Measurements from ENCODE around the gene PRDM16. TPM values are rescaled to one million over a fixed set of nuclear protein-coding genes. Genes with fewer than 3 reads are reported as not detected.

Gene PRDM16
- total RNA-seq, 4 donors from 2014 or later, result 15.7 to 54.3 (median 27.6) TPM

DNA sequence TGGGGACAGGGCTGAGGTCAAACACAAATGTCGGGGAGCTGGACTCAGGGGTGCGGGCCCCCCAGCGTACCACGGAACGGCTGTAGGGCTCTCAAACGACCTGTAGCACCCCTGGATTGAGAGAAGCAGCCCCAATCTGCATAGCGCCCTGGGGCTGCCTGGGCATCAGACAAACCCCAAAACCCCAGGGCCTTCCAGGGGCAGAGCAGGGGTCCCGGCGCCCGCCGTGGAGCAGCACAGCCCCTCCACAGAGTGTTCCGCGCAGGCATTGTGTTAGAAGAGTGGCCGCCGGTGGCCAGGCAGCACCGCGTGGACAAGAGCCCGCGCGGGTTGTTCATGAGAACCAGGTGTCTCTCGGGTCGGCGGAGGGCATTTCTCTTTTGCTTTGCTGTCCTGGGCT is 321.3 kb downstream of the PRDM16 start:
- DNase-seq, result no peak
- Histone ChIP-seq H3K4me3 (replicated peaks in 1 of 3) (no peak overlapping the region), H3K27ac (no peak overlapping the region), H3K9me3 (no peaks in the 10 kb centered on the region), H3K4me1 (peaks cover 16 to 30% of the 10 kb centered on the region in 2 donors), H3K27me3 (no peaks in the 10 kb centered on the region), H3K36me3 (no peaks in the 10 kb centered on the region)
- no peak for TF ChIP-seq POLR2A (IDR thresholded peaks at IDR 0.05)
- TF ChIP-seq, protein P1, sequence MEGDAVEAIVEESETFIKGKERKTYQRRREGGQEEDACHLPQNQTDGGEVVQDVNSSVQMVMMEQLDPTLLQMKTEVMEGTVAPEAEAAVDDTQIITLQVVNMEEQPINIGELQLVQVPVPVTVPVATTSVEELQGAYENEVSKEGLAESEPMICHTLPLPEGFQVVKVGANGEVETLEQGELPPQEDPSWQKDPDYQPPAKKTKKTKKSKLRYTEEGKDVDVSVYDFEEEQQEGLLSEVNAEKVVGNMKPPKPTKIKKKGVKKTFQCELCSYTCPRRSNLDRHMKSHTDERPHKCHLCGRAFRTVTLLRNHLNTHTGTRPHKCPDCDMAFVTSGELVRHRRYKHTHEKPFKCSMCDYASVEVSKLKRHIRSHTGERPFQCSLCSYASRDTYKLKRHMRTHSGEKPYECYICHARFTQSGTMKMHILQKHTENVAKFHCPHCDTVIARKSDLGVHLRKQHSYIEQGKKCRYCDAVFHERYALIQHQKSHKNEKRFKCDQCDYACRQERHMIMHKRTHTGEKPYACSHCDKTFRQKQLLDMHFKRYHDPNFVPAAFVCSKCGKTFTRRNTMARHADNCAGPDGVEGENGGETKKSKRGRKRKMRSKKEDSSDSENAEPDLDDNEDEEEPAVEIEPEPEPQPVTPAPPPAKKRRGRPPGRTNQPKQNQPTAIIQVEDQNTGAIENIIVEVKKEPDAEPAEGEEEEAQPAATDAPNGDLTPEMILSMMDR (IDR thresholded peaks at IDR 0.05), result no peak
- intact Hi-C loops (cut with DNase I), result no loop called here
- WGBS, 2 donors, result 94 to 96% methylated on average over 19 to 22 of the region's 23 CpGs

DNA sequence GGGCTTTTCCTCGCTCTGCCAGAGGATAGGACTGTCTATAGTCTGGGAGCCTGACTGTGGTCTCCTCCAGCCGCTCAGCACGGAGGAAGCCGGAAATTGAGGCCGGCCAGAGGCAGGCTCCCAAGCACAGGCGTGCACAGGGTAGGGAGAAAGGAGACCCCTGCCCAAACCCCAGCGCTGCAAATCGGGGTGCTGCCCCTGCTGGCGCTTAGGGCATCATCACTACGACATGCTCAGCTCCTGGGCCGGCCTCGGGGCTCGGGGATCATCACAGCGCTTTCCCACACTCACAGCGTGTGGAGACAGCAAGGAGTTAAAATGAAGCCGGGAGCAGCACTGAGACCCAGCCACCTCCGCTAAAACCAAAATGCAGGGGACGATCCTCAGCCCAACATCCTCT is 322.7 kb downstream of the PRDM16 start:
- H3K36me3 ChIP-seq, result no peaks in the 10 kb centered on the region
- intact Hi-C loops (cut with DNase I), result no loop called here
- no peak for DNase-seq
- no peak overlapping the region for H3K27ac ChIP-seq
- no peak overlapping the region for H3K4me3 ChIP-seq (replicated peaks in 1 of 3)
- WGBS, 2 donors, result 93% methylated on average over 11 to 17 of the region's 18 CpGs
- no peaks in the 10 kb centered on the region for H3K27me3 ChIP-seq
- TF ChIP-seq, protein P1 (IDR thresholded peaks at IDR 0.05), result no peak
- no peak for TF ChIP-seq POLR2A (IDR thresholded peaks at IDR 0.05)
- no peaks in the 10 kb centered on the region for H3K9me3 ChIP-seq
- peaks cover 16 to 30% of the 10 kb centered on the region in 2 donors for H3K4me1 ChIP-seq

GRCh38 chr1:3393024-3393986 is 324.3 kb downstream of the PRDM16 start:
- 12 to 14% methylated on average over 22 to 42 of the region's 63 CpGs for WGBS, 2 donors
- TF ChIP-seq, protein P1 (IDR thresholded peaks at IDR 0.05), result peak in 1 of 6 experiments; percentile 13
- TF ChIP-seq POLR2A (IDR thresholded peaks at IDR 0.05), result peak in 1 of 2 donors; percentile 26
- Histone ChIP-seq H3K4me1 (peaks cover 16 to 30% of the 10 kb centered on the region in 2 donors), H3K9me3 (no peaks in the 10 kb centered on the region), H3K36me3 (no peaks in the 10 kb centered on the region), H3K27me3 (no peaks in the 10 kb centered on the region), H3K27ac (peak overlapping the region; percentile 75 to 87 (median 82)), H3K4me3 (replicated peaks in 1 of 3) (peak overlapping the region in 2 of 3 donors; percentile 2 to 14)
- DNase-seq, result peak; percentile 67 to 75
- intact Hi-C loops (cut with DNase I), result no loop called here

DNA sequence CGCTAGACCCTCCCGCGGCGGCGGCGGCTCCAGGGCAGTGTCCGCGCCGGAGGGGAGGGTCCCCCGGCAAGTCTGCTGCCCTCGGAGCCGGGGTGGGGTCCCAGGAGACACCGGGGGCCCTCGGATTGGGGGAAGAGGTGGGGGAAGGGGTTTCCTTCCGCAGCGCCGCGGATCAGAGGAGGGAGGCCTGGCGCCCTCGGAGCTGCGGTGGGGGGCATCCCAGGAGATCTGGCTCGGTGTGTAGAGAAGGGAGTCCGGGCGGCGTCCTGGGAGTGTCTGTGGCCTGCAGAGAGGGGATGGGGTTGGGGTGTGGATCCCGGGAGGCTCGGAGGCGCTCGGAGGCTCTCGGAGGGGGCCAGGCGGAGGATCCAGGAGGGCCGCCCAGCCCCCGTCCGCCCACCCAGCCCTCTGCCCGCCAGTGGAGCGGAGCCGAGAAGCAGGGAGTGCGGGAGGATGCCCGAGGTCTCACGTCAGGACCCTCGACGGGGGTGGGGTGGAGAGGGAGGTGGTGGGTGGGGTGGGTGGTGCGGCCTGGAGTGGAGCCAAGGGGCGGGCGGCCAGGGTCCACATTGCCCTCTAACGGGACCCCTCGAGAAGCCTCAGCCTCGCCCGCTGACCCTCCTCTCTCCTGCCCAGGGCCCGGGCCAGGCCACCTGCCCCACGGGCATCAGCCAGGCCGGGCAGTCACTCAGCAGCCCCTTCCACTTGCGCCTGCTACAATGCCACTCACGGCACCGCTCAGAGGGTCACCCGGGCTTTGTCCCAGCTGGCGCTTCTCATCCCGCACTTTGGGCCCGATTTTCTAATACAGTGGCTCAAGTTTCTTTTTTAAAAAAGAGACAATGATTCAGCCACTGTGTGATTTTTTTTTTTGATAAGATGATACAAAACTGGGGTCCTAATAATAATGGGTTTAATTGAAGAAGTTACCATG is 325.3 kb downstream of the PRDM16 start:
- 68 to 78% methylated on average over 15 to 27 of the region's 59 CpGs for WGBS, 2 donors
- Histone ChIP-seq H3K27me3 (no peaks in the 10 kb centered on the region), H3K27ac (peak overlapping the region; percentile 75 to 87 (median 82)), H3K4me3 (replicated peaks in 1 of 3) (peak overlapping the region in 2 of 3 donors; percentile 2 to 14), H3K9me3 (no peaks in the 10 kb centered on the region), H3K36me3 (no peaks in the 10 kb centered on the region), H3K4me1 (peaks cover 16 to 38% of the 10 kb centered on the region in 2 donors)
- no peak for DNase-seq
- intact Hi-C loops (cut with DNase I), result no loop called here
- TF ChIP-seq POLR2A (IDR thresholded peaks at IDR 0.05), result no peak
- TF ChIP-seq, protein P1 (IDR thresholded peaks at IDR 0.05), result no peak

All from thyroid gland (tissue), 4 donors.